CD8-positive, alpha-beta memory T cell (primary cell): Measurements from ENCODE around the gene ELAPOR1. TPM values are rescaled to one million over a fixed set of nuclear protein-coding genes. Genes with fewer than 3 reads are reported as not detected.

Experiments
- CTCF ChIA-PET: fragments of 350-600 bp; sonication (Branson Sonifier 250); formaldehyde crosslinking; loops from one replicate; lab custom pipeline; 2021; ENCODE audit warnings: antibody characterized with exemption; lab: Charles Lee
- POLR2A ChIA-PET: fragments of 350-600 bp; sonication (Branson Sonifier 250); formaldehyde crosslinking; loops from one replicate; lab custom pipeline; 2021; ENCODE audit warnings: antibody characterized with exemption; lab: Charles Lee
- DNase-seq, 5 donors: peaks; one replicate each; pipeline versions ENCODE4 v3.0.0 to v3.0.0-alpha.2; 2020 to 2022; ENCODE audit warnings: mixed read lengths in 1 of 5
- H3K27ac ChIP-seq: one replicate; pipeline ENCODE4 v1.7.0; 2013; ENCODE audit warnings: low read depth, mild to moderate bottlenecking, low read length, moderate library complexity
- H3K27me3 ChIP-seq: 2 replicates; pipeline ENCODE4 v1.7.0; 2013; ENCODE audit warnings: low read length, mild to moderate bottlenecking; ENCODE audit not compliant: insufficient read depth, poor library complexity, severe bottlenecking
- H3K36me3 ChIP-seq: 2 replicates; pipeline ENCODE4 v1.7.0; 2013; ENCODE audit warnings: mild to moderate bottlenecking, low read length, moderate library complexity; ENCODE audit not compliant: insufficient read depth
- H3K4me1 ChIP-seq: 2 replicates; pipeline ENCODE4 v1.7.0; 2013; ENCODE audit warnings: mild to moderate bottlenecking, low read length, moderate library complexity; ENCODE audit not compliant: insufficient read depth
- H3K4me3 ChIP-seq: 2 replicates; pipeline ENCODE4 v1.7.0; 2013; ENCODE audit warnings: mild to moderate bottlenecking, low read length
- H3K9me3 ChIP-seq: 2 replicates; pipeline ENCODE4 v1.7.0; 2013; ENCODE audit warnings: mild to moderate bottlenecking, low read length
- H3K27ac Mint-ChIP-seq, 8 donors: one replicate each; pipeline ENCODE4 v1.8.0; 2020 to 2021; ENCODE audit warnings: mixed read lengths in 8 of 8, mild to moderate bottlenecking in 6 of 8, inconsistent platforms in 3 of 8, moderate library complexity in 3 of 8
- H3K27me3 Mint-ChIP-seq, 2 donors: one replicate each; pipeline ENCODE4 v1.8.0; 2020 to 2021; ENCODE audit warnings: mixed read lengths in 2 of 2, mild to moderate bottlenecking in 1 of 2, moderate library complexity in 1 of 2
- H3K36me3 Mint-ChIP-seq, 3 donors: one replicate each; pipeline ENCODE4 v1.8.0; 2020 to 2021; ENCODE audit warnings: mixed read lengths in 3 of 3, inconsistent platforms in 1 of 3, mild to moderate bottlenecking in 1 of 3
- H3K4me1 Mint-ChIP-seq, 3 donors: one replicate each; pipeline ENCODE4 v1.8.0; 2020 to 2021; ENCODE audit warnings: mixed read lengths in 3 of 3, inconsistent platforms in 1 of 3, mild to moderate bottlenecking in 1 of 3
- H3K4me3 Mint-ChIP-seq, 7 donors: one replicate each; pipeline ENCODE4 v1.8.0; 2020 to 2021; ENCODE audit warnings: mixed read lengths in 7 of 7, mild to moderate bottlenecking in 6 of 7, moderate library complexity in 4 of 7, inconsistent platforms in 2 of 7
- H3K9me3 Mint-ChIP-seq, 5 donors: one replicate each; pipeline ENCODE4 v1.8.0; 2020 to 2022; ENCODE audit warnings: mixed read lengths in 5 of 5, mild to moderate bottlenecking in 3 of 5, moderate library complexity in 2 of 5, inconsistent platforms in 1 of 5
- polyA plus RNA-seq: library from polyadenylated mRNA; unstranded; fragments of 300-500 nt; fragmentation: Illumina TruSeq; gene quantifications from one replicate; pipeline ENCODE4 v1.2.3, GENCODE V29; 2021
- total RNA-seq, 2 experiments: library from RNA; stranded (reverse); gene quantifications; one replicate each; pipeline ENCODE4 v1.2.3, GENCODE V29; 2021

The ELAPOR1 gene
- total and polyA plus RNA-seq, 3 experiments from 2014 or later, result 11.3 to 15.7 (median 13.9) TPM

DNA sequence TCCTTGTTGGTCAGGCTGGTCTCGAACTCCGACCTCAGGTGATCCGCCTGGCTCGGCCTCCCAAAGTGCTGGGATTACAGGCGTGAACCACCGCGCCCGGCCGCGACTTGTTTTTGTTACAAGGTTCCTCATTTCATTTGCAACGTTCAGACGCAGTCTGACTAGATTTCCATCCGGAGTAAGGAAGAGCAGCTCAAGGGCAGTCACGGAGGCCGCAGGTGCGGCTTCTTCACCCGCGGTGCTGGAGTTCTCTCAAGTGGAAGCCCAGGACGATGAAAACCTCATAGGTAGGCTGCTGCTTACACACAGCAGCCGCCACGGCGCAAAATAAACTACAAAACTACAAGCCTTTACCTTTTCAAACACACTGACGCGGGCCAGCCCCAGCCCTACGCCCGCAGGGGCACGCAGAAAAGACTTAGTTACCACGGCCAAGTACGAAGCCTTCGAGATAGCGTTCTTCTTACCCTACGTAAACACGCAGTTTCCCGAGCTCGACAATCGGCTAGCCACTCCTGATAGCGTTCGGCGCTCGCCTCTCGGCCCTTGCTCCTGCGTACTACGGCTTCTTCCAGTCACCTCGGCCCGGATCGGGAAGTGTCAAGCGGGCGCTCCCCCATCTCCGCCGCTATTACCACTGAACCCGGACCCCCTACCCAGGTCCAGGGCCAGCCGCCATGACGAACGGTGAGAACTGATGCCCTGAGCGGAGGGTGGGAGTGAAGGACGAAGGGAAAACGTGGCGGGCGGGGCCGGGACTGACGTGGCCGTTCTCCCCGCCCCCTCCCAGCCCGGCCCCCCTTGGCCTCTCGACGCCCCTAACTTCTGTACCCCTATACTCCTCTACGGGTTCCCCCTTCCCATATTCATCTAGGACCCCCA lies 23.5 kb upstream of the ELAPOR1 start, which contains the start of gene TMEM167B:
TSS of gene TMEM167B (plus strand) at position 569 of the 882 bp plus-strand sequence. CDS start at position 678, 109 bp downstream.
- Histone ChIP-seq H3K27ac (peak within 1 kb of the TSS; percentile 92), H3K36me3 (peaks cover 4% of the 10 kb centered on the region), H3K4me1 (peaks cover 22% of the 10 kb centered on the region), H3K4me3 (peak within 1 kb of the TSS; percentile 75), H3K9me3 (peaks cover 4% of the 10 kb centered on the region), H3K27me3 (no peaks in the 10 kb centered on the region)
- Mint-ChIP-seq H3K36me3 (peaks cover 0 to 39% (median 7%) of the 10 kb centered on the region in 3 donors), H3K4me3 (peak within 1 kb of the TSS; percentile 92 to 99 (median 95)), H3K27ac (peak within 1 kb of the TSS; percentile 94 to 99 (median 96)), H3K9me3 (peaks cover 0 to 3% (median 0%) of the 10 kb centered on the region in 5 donors), H3K4me1 (peaks cover 32 to 50% (median 43%) of the 10 kb centered on the region in 3 donors), H3K27me3 (peaks cover 0 to 3% of the 10 kb centered on the region in 2 donors)
- peak; percentile 75 to 93 (median 83) for DNase-seq
- ChIA-PET CTCF (interaction anchor here (0.8 to 2.9 kb wide), 4 partner anchors 9 to 23 kb away, joined by 3 to 29 read pairs (median 4); no protein-coding TSS in a partner anchor), POLR2A (interaction anchor here (1.0 to 2.9 kb wide), 4 partner anchors 9 to 128 kb away, joined by 3 to 32 read pairs (median 12); partner anchors contain the start of genes TAF13 and WDR47)

DNA sequence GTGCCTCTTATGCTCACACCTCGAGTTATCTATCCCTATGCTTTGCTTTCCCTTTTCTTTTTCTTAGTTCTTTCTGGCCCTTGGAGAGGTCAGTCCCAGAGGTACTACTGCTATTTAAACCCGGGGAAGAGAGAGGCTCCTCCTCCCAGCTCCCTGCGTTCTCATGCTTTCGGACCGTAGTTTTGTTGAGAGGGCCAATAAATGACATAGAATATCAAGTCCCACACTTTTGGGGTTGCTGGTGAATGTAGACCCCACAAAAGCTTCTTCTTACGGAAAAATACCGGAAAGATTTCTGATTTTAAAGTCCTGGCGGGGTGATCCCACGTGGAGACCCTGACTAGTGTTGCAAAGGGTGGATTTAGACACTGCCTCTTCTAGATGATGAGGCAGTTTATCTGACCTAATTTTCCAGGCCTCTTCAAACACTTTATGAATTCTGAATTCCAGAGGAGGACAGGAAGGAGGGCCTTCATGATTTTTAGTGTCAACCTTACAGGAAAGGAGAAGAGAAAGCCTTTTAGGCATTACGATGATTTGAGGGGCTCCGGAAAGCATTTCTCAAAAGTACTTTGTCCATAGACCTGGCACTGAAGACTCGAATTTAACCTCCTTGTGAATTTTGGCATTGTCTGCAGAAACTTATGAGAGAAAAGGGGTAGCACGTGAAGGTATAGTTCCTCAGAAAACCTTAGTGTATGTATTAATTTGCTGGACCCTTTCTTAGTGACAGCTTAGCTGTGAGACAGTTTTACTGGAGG lies 22.7 kb upstream of the ELAPOR1 start:
- Mint-ChIP-seq H3K9me3 (peaks cover 0 to 3% (median 0%) of the 10 kb centered on the region in 5 donors), H3K4me3 (peak overlapping the region; percentile 92 to 99 (median 95)), H3K27me3 (no peaks in the 10 kb centered on the region), H3K4me1 (peaks cover 32 to 50% (median 43%) of the 10 kb centered on the region in 3 donors), H3K27ac (peak overlapping the region; percentile 94 to 99 (median 96)), H3K36me3 (peaks cover 0 to 46% (median 7%) of the 10 kb centered on the region in 3 donors)
- no peak for DNase-seq
- ChIA-PET CTCF (interaction anchor here (0.8 to 2.9 kb wide), 4 partner anchors 8 to 22 kb away, joined by 3 to 29 read pairs (median 6); partner anchors contain the start of gene ELAPOR1), POLR2A (interaction anchor here (1.0 to 2.9 kb wide), 5 partner anchors 9 to 399 kb away, joined by 3 to 32 read pairs (median 11); partner anchors contain the start of genes PRPF38B, TAF13 and WDR47)
- no peaks in the 10 kb centered on the region for H3K27me3 ChIP-seq
- H3K27ac ChIP-seq, result peak overlapping the region; percentile 92
- peaks cover 4% of the 10 kb centered on the region for H3K9me3 ChIP-seq
- peaks cover 22% of the 10 kb centered on the region for H3K4me1 ChIP-seq
- peak overlapping the region; percentile 75 for H3K4me3 ChIP-seq
- peaks cover 4% of the 10 kb centered on the region for H3K36me3 ChIP-seq

DNA sequence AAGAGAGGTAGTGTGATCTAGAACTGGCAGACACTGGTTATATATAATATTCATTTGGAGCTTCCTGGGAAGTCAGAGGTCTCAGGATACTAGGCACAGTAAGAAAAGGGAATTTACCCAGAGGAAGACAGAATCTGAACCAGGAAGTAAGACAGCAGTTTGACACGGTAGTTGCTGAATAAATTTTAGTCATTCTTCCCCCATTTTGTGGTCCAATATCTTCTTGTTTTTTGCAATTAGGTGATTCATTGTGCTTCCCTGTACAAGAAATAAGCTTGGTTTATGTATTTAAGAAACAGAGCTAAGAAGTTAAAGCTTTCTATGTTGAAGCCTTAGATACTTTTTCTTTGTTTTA lies 22.1 kb upstream of the ELAPOR1 start:
- Histone ChIP-seq H3K4me3 (peak overlapping the region; percentile 75), H3K4me1 (peaks cover 22% of the 10 kb centered on the region), H3K36me3 (peaks cover 4% of the 10 kb centered on the region), H3K9me3 (peaks cover 4% of the 10 kb centered on the region), H3K27ac (peak overlapping the region; percentile 92), H3K27me3 (no peaks in the 10 kb centered on the region)
- Mint-ChIP-seq H3K4me1 (peaks cover 32 to 50% (median 43%) of the 10 kb centered on the region in 3 donors), H3K36me3 (peaks cover 0 to 52% (median 7%) of the 10 kb centered on the region in 3 donors), H3K27ac (peak overlapping the region; percentile 94 to 99 (median 96)), H3K4me3 (peak overlapping the region; percentile 92 to 99 (median 95)), H3K9me3 (peaks cover 0 to 3% (median 0%) of the 10 kb centered on the region in 5 donors), H3K27me3 (no peaks in the 10 kb centered on the region)
- POLR2A ChIA-PET, result interaction anchor here (1.2 to 2.9 kb wide), 3 partner anchors 8 to 400 kb away, joined by 3 to 32 read pairs (median 12); partner anchors contain the start of genes PRPF38B and TAF13
- CTCF ChIA-PET, result interaction anchor here (1.2 to 2.9 kb wide), 3 partner anchors 8 to 22 kb away, joined by 5 to 29 read pairs (median 7); partner anchors contain the start of gene ELAPOR1
- no peak for DNase-seq

DNA sequence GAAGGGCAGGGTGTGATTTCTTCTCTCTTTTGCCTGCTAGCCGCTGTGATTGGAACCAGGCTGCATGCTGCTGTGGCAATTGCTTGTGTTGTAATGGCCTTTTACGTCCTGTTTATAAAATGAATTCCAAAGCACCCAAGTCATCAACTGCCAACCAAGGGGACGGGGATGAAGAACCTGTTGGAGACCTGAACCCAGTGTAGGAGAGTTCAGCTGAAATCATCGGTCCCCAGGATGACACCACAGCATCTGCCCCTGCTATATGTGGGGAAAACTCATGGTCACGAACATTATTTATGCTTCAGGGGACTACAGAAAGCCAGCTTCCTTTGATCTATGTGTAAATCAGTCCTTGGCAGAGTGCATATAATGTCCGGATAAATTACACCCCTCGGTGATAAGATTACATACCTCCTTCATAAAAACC lies 19.5 kb upstream of the ELAPOR1 start:
- H3K36me3 Mint-ChIP-seq, result peaks cover 0 to 56% (median 6%) of the 10 kb centered on the region in 3 donors
- H3K27ac Mint-ChIP-seq, result peak overlapping the region in 2 of 8 donors; percentile 47 to 58
- peak overlapping the region in 1 of 7 donors; percentile 25 for H3K4me3 Mint-ChIP-seq
- H3K4me3 ChIP-seq, result no peak overlapping the region
- H3K9me3 ChIP-seq, result peaks cover 2% of the 10 kb centered on the region
- H3K4me1 Mint-ChIP-seq, result peaks cover 32 to 45% (median 43%) of the 10 kb centered on the region in 3 donors
- H3K27me3 Mint-ChIP-seq, result no peaks in the 10 kb centered on the region
- H3K27me3 ChIP-seq, result no peaks in the 10 kb centered on the region
- CTCF ChIA-PET, result interaction anchor here (0.6 kb wide), 1 partner anchor 9 kb away, joined by 3 read pairs; no protein-coding TSS in a partner anchor
- no peak for DNase-seq
- peaks cover 0 to 3% (median 0%) of the 10 kb centered on the region in 5 donors for H3K9me3 Mint-ChIP-seq
- H3K4me1 ChIP-seq, result peaks cover 23% of the 10 kb centered on the region
- POLR2A ChIA-PET, result interaction anchor here (1.1 kb wide), 1 partner anchor 18 kb away, joined by 3 read pairs; the partner anchor contains the start of gene TAF13
- peaks cover 4% of the 10 kb centered on the region for H3K36me3 ChIP-seq
- no peak overlapping the region for H3K27ac ChIP-seq

DNA sequence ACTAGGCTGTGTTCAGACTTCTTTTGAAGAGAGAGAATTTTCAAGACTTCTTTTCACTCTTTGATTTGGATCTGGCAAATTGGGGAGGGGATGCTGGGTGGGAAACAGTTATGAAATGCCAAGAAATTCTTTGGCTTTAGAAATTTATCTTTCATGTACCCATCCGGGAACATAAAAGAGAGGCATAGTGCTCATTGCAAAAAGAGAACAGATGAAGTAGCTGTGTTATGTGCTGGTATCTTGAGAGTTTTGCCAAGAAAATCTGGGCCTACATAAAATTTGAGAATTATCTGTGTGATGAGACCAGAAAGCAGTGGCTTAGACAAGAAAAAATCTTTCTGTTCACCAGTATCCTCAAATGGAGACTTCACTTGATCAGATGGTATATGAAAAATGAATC lies 19.0 kb upstream of the ELAPOR1 start:
- POLR2A ChIA-PET, result interaction anchor here (1.1 kb wide), 1 partner anchor 19 kb away, joined by 3 read pairs; the partner anchor contains the start of gene TAF13
- H3K36me3 ChIP-seq, result peaks cover 4% of the 10 kb centered on the region
- CTCF ChIA-PET, result no interaction called here

DNA sequence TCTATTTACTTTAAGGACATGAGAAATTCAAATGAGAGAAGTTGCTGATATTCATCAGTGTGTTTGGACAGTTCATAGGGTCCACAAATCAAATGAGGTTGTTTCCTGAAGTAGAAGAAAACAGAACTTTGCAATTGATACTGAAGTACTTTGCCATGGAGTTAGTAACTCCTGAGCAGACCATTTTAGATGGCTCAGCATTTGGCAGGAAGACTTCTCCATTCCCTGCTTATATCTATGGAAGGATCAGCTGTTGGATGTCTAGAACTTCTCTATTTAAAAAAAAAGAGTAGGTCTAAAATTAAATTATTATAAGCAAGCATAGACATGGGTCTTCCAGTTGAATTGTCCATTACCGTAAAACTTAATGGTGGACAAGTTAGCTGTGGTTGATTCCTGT lies 18.3 kb upstream of the ELAPOR1 start:
- no peaks in the 10 kb centered on the region for H3K27me3 ChIP-seq
- no peak overlapping the region for H3K4me3 ChIP-seq
- Mint-ChIP-seq H3K4me3 (no peak overlapping the region), H3K9me3 (no peaks in the 10 kb centered on the region), H3K36me3 (peaks cover 0 to 56% (median 6%) of the 10 kb centered on the region in 3 donors), H3K27me3 (peaks cover 0 to 2% of the 10 kb centered on the region in 2 donors), H3K4me1 (peaks cover 29 to 42% (median 40%) of the 10 kb centered on the region in 3 donors), H3K27ac (no peak overlapping the region)
- no peak overlapping the region for H3K27ac ChIP-seq
- CTCF ChIA-PET, result interaction anchor here (1.1 to 2.1 kb wide), 2 partner anchors 17 to 106 kb away, joined by 3 to 5 read pairs; a partner anchor contains a TSS
- H3K36me3 ChIP-seq, result peaks cover 4% of the 10 kb centered on the region
- POLR2A ChIA-PET, result no interaction called here
- no peak for DNase-seq
- peaks cover 20% of the 10 kb centered on the region for H3K4me1 ChIP-seq
- H3K9me3 ChIP-seq, result no peaks in the 10 kb centered on the region

More for the DNA sequence above, 19.0 kb upstream of the ELAPOR1 start:
- no peak for DNase-seq
- peaks cover 34 to 46% (median 45%) of the 10 kb centered on the region in 3 donors for H3K4me1 Mint-ChIP-seq
- peaks cover 0 to under 1% of the 10 kb centered on the region in 2 donors for H3K27me3 Mint-ChIP-seq
- H3K4me3 ChIP-seq, result no peak overlapping the region
- peaks cover 24% of the 10 kb centered on the region for H3K4me1 ChIP-seq
- H3K9me3 Mint-ChIP-seq, result peaks cover 0 to 3% (median 0%) of the 10 kb centered on the region in 5 donors
- peak overlapping the region in 1 of 7 donors; percentile 25 for H3K4me3 Mint-ChIP-seq
- peaks cover 0 to 57% (median 6%) of the 10 kb centered on the region in 3 donors for H3K36me3 Mint-ChIP-seq
- H3K27ac Mint-ChIP-seq, result peak overlapping the region in 2 of 8 donors; percentile 17 to 37
- no peaks in the 10 kb centered on the region for H3K27me3 ChIP-seq
- H3K9me3 ChIP-seq, result no peaks in the 10 kb centered on the region
- H3K27ac ChIP-seq, result no peak overlapping the region

DNA sequence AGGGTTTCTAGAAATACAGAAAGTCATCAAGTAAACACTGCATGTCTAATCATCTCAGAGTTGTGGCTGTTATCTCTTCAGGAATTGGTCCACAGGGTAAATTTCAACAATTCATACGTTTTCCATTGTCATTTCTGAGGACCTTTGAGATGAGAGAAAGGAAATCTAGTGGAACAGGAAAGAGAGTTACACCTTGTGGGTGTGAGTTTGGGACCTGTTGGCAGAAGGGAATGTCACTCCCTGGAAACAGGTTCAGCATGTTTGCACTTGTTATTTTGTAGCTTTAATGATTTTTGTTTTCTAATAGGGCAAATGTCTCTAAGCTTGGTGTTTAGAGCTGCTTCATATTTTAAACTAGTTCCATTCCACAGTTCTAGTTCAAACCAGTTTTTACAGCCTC lies 17.8 kb upstream of the ELAPOR1 start:
- no peaks in the 10 kb centered on the region for H3K9me3 ChIP-seq
- ChIA-PET POLR2A (no interaction called here), CTCF (interaction anchor here (1.1 to 2.1 kb wide), 2 partner anchors 17 to 105 kb away, joined by 3 to 5 read pairs; a partner anchor contains a TSS)
- peaks cover 0 to 55% (median 6%) of the 10 kb centered on the region in 3 donors for H3K36me3 Mint-ChIP-seq
- no peak for DNase-seq
- no peak overlapping the region for H3K4me3 ChIP-seq
- H3K27ac Mint-ChIP-seq, result no peak overlapping the region
- no peak overlapping the region for H3K4me3 Mint-ChIP-seq
- H3K4me1 ChIP-seq, result peaks cover 20% of the 10 kb centered on the region
- H3K36me3 ChIP-seq, result peaks cover 4% of the 10 kb centered on the region
- no peaks in the 10 kb centered on the region for H3K27me3 ChIP-seq
- H3K4me1 Mint-ChIP-seq, result peaks cover 27 to 38% (median 37%) of the 10 kb centered on the region in 3 donors
- no peaks in the 10 kb centered on the region for H3K9me3 Mint-ChIP-seq
- no peak overlapping the region for H3K27ac ChIP-seq
- H3K27me3 Mint-ChIP-seq, result peaks cover 0 to 2% of the 10 kb centered on the region in 2 donors
